OCI-LY1 (cell line): ENCODE measurements around the gene ANO2.

ENCODE experiments used
- H2AFZ ChIP-seq: fragments of 200-600 bp; sonication (generic), shearing (Covaris generic); 2 replicates; pipeline ENCODE4 v1.6.0; 2014; ENCODE audit warnings: antibody characterized with exemption, mild to moderate bottlenecking, low read length
- H3F3A ChIP-seq: fragments of 200-600 bp; sonication (generic), shearing (Covaris generic); 2 replicates; pipeline ENCODE4 v1.6.0; 2014; ENCODE audit warnings: mild to moderate bottlenecking, antibody characterized with exemption, low read length, moderate library complexity; ENCODE audit not compliant: insufficient read depth
- H3K27ac ChIP-seq: fragments of 200-600 bp; sonication (generic); 2 replicates; pipeline ENCODE4 v1.5.1; 2014; ENCODE audit warnings: low read length, mixed run types, mild to moderate bottlenecking, low read depth; ENCODE audit not compliant: poor library complexity, severe bottlenecking
- H3K27me3 ChIP-seq: fragments of 200-600 bp; sonication (generic); 2 replicates; pipeline ENCODE4 v1.6.0; 2014; ENCODE audit warnings: antibody characterized with exemption, mild to moderate bottlenecking, low read length, moderate library complexity; ENCODE audit not compliant: insufficient read depth
- H3K36me3 ChIP-seq: fragments of 200-600 bp; sonication (generic); 2 replicates; pipeline ENCODE4 v1.6.1; 2014; ENCODE audit warnings: mild to moderate bottlenecking, antibody characterized with exemption, low read length, moderate library complexity, mixed read lengths; ENCODE audit not compliant: insufficient read depth
- H3K4me1 ChIP-seq: fragments of 200-600 bp; sonication (generic); 2 replicates; pipeline ENCODE4 v1.5.1; 2014; ENCODE audit warnings: mild to moderate bottlenecking, low read length, moderate library complexity; ENCODE audit not compliant: insufficient read depth, severe bottlenecking
- H3K4me2 ChIP-seq: fragments of 200-600 bp; sonication (generic), shearing (Covaris generic); 2 replicates; pipeline ENCODE4 v1.6.1; 2014; ENCODE audit warnings: low read length
- H3K4me3 ChIP-seq: fragments of 200-600 bp; sonication (generic); 2 replicates; pipeline ENCODE4 v1.5.1; 2014; ENCODE audit warnings: low read length, low read depth, mild to moderate bottlenecking, mixed read lengths; ENCODE audit not compliant: poor library complexity, severe bottlenecking
- H3K79me2 ChIP-seq: fragments of 200-600 bp; shearing (Covaris generic); 2 replicates; pipeline ENCODE4 v1.6.1; 2016; ENCODE audit warnings: mixed run types, low read length, mixed read lengths; ENCODE audit not compliant: insufficient read depth
- H3K9ac ChIP-seq: fragments of 200-600 bp; sonication (generic), shearing (Covaris generic); 2 replicates; pipeline ENCODE4 v1.6.1; 2014; ENCODE audit warnings: mild to moderate bottlenecking, low read length, mixed read lengths
- H3K9me2 ChIP-seq: fragments of 200-600 bp; sonication (generic), shearing (Covaris generic); 2 replicates; pipeline ENCODE4 v1.6.1; 2014; ENCODE audit warnings: low read depth, mild to moderate bottlenecking, low read length, mixed read lengths
- H3K9me3 ChIP-seq: fragments of 200-600 bp; shearing (Covaris generic); 2 replicates; pipeline ENCODE4 v1.6.1; 2014; ENCODE audit warnings: low read length, mixed read lengths
- H4K20me1 ChIP-seq: fragments of 200-600 bp; sonication (generic), shearing (Covaris generic); 2 replicates; pipeline ENCODE4 v1.6.0; 2016; ENCODE audit warnings: mild to moderate bottlenecking, low read length; ENCODE audit not compliant: insufficient read depth
- CTCF ChIP-seq: fragments of 200-600 bp; sonication (generic), shearing (Covaris generic); IDR thresholded peaks from 2 replicates; pipeline ENCODE4 v1.5.1; 2017; ENCODE audit warnings: mild to moderate bottlenecking, antibody characterized with exemption, low read length, moderate library complexity, mixed read lengths
- EZH2 ChIP-seq: fragments of 200-600 bp; sonication (generic), shearing (Covaris generic); IDR thresholded peaks from 2 replicates; pipeline ENCODE4 v1.8.0; 2017; ENCODE audit warnings: borderline replicate concordance, mixed run types, mild to moderate bottlenecking, antibody characterized with exemption, low read length, moderate library complexity, mixed read lengths

The ANO2 gene

GRCh38 chr12:5870183-5870582, 74.9 kb downstream of the ANO2 start:
- Histone ChIP-seq H3K9me2 (no peaks in the 10 kb centered on the region), H3K4me2 (no peak overlapping the region)

GRCh38 chr12:5868625-5869295, 76.3 kb downstream of the ANO2 start:
- no peaks in the 10 kb centered on the region for H3K4me1 ChIP-seq
- no peaks in the 10 kb centered on the region for H3K27me3 ChIP-seq
- no peaks in the 10 kb centered on the region for H3K9me2 ChIP-seq
- H3K27ac ChIP-seq: no peak overlapping the region
- H3K9me3 ChIP-seq: no peaks in the 10 kb centered on the region
- H3K4me3 ChIP-seq: no peak overlapping the region
- H3K36me3 ChIP-seq: no peaks in the 10 kb centered on the region
- H4K20me1 ChIP-seq: no peaks in the 10 kb centered on the region
- no peak overlapping the region for H2AFZ ChIP-seq
- H3K9ac ChIP-seq: no peak overlapping the region
- TF ChIP-seq CTCF (no peak), EZH2 (no peak)
- no peaks in the 10 kb centered on the region for H3K79me2 ChIP-seq
- H3F3A ChIP-seq: no peaks in the 10 kb centered on the region
- H3K4me2 ChIP-seq: no peak overlapping the region

More at GRCh38 chr12:5870183-5870582, 74.9 kb downstream of the ANO2 start:
- H3K27ac ChIP-seq: no peak overlapping the region
- no peaks in the 10 kb centered on the region for H3K36me3 ChIP-seq
- no peak overlapping the region for H3K4me3 ChIP-seq
- no peak overlapping the region for H3K9ac ChIP-seq
- no peak overlapping the region for H2AFZ ChIP-seq
- no peaks in the 10 kb centered on the region for H4K20me1 ChIP-seq
- no peaks in the 10 kb centered on the region for H3K9me3 ChIP-seq
- H3K79me2 ChIP-seq: no peaks in the 10 kb centered on the region
- TF ChIP-seq CTCF (no peak), EZH2 (no peak)
- no peaks in the 10 kb centered on the region for H3F3A ChIP-seq
- H3K4me1 ChIP-seq: no peaks in the 10 kb centered on the region
- no peaks in the 10 kb centered on the region for H3K27me3 ChIP-seq

DNA sequence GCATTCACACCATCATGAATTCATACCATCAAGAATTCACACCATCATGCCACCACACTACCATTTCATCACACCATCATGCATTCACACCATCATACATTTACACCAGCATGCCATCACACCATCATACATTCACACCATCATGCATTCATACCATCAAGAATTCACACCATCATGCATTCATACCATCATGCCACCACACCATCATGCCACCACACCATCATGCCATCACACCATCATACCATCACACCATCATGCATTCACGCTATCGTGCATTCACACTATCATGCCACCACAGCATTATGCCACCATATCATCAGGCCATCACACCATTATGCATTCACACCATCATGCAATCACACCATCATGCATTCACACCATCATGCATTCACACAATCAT, 79.7 kb downstream of the ANO2 start:
- no peak for TF ChIP-seq EZH2
- no peak for TF ChIP-seq CTCF
- no peaks in the 10 kb centered on the region for H3K36me3 ChIP-seq
- H3K4me2 ChIP-seq: no peak overlapping the region
- H3K79me2 ChIP-seq: no peaks in the 10 kb centered on the region
- H3K4me3 ChIP-seq: no peak overlapping the region
- no peaks in the 10 kb centered on the region for H3F3A ChIP-seq
- H3K27ac ChIP-seq: no peak overlapping the region
- H2AFZ ChIP-seq: no peak overlapping the region
- no peaks in the 10 kb centered on the region for H4K20me1 ChIP-seq
- H3K9me2 ChIP-seq: no peaks in the 10 kb centered on the region
- no peak overlapping the region for H3K9ac ChIP-seq
- no peaks in the 10 kb centered on the region for H3K4me1 ChIP-seq
- H3K9me3 ChIP-seq: no peaks in the 10 kb centered on the region
- no peaks in the 10 kb centered on the region for H3K27me3 ChIP-seq
